Measurements from ENCODE around the gene CRYBG1.
A peak's percentile ranks its signal among the peaks of the same experiment; 100 is the strongest.

CRYBG1 gene

GRCh38 chr6:106422534-106422933, 62.0 kb downstream of the CRYBG1 start:
- no peaks in the 10 kb centered on the region for H3K36me3 ChIP-seq (replicated peaks)
- no peak for DNase-seq (ENCODE audit: low spot score in 2 of 2)
- in situ Hi-C loops (cut with MboI; ENCODE audit: low sequenced_read_pairs), result no loop called here
- no peaks in the 10 kb centered on the region for H3K9me3 ChIP-seq
- H3K4me1 ChIP-seq, result no peaks in the 10 kb centered on the region
- H3K27me3 ChIP-seq (ENCODE audit: low read depth), result no peaks in the 10 kb centered on the region
- H3K4me3 ChIP-seq, result no peak overlapping the region

GRCh38 chr6:106425382-106425781, 64.9 kb downstream of the CRYBG1 start:
- no peak for DNase-seq (ENCODE audit: low spot score in 2 of 2)
- Histone ChIP-seq H3K4me1 (no peaks in the 10 kb centered on the region), H3K4me3 (no peak overlapping the region), H3K36me3 (replicated peaks) (no peaks in the 10 kb centered on the region), H3K27me3 (ENCODE audit: low read depth) (no peaks in the 10 kb centered on the region), H3K9me3 (no peaks in the 10 kb centered on the region)
- in situ Hi-C loops (cut with MboI; ENCODE audit: low sequenced_read_pairs), result no loop called here

GRCh38 chr6:106426250-106426970, 65.9 kb downstream of the CRYBG1 start:
- Histone ChIP-seq H3K4me1 (no peaks in the 10 kb centered on the region), H3K36me3 (replicated peaks) (no peaks in the 10 kb centered on the region), H3K4me3 (no peak overlapping the region), H3K27me3 (ENCODE audit: low read depth) (no peaks in the 10 kb centered on the region), H3K9me3 (no peaks in the 10 kb centered on the region)
- no peak for DNase-seq (ENCODE audit: low spot score in 2 of 2)
- in situ Hi-C loops (cut with MboI; ENCODE audit: low sequenced_read_pairs), result no loop called here

- no peak for DNase-seq (ENCODE audit: low spot score in 2 of 2)
- in situ Hi-C loops (cut with MboI; ENCODE audit: low sequenced_read_pairs), result no loop called here
- no peak overlapping the region for H3K4me3 ChIP-seq
- no peaks in the 10 kb centered on the region for H3K9me3 ChIP-seq
- no peaks in the 10 kb centered on the region for H3K36me3 ChIP-seq (replicated peaks)
- no peaks in the 10 kb centered on the region for H3K27me3 ChIP-seq (ENCODE audit: low read depth)
- H3K4me1 ChIP-seq, result no peaks in the 10 kb centered on the region
Measured at GRCh38 chr6:106430466-106430865, 69.9 kb downstream of the CRYBG1 start.

- Histone ChIP-seq H3K4me3 (no peak overlapping the region), H3K9me3 (no peaks in the 10 kb centered on the region), H3K36me3 (replicated peaks) (no peaks in the 10 kb centered on the region), H3K4me1 (no peaks in the 10 kb centered on the region), H3K27me3 (ENCODE audit: low read depth) (no peaks in the 10 kb centered on the region)
- in situ Hi-C loops (cut with MboI; ENCODE audit: low sequenced_read_pairs), result no loop called here
- DNase-seq (ENCODE audit: low spot score in 2 of 2), result no peak
Measured at GRCh38 chr6:106431405-106431804, 70.9 kb downstream of the CRYBG1 start.

- no peaks in the 10 kb centered on the region for H3K36me3 ChIP-seq (replicated peaks)
- no peaks in the 10 kb centered on the region for H3K9me3 ChIP-seq
- DNase-seq (ENCODE audit: low spot score in 2 of 2), result no peak
- in situ Hi-C loops (cut with MboI; ENCODE audit: low sequenced_read_pairs), result no loop called here
- H3K27me3 ChIP-seq (ENCODE audit: low read depth), result no peaks in the 10 kb centered on the region
- no peak overlapping the region for H3K4me3 ChIP-seq
- no peaks in the 10 kb centered on the region for H3K4me1 ChIP-seq
Measured at GRCh38 chr6:106431972-106432371, 71.5 kb downstream of the CRYBG1 start.

- no peak overlapping the region for H3K4me3 ChIP-seq
- DNase-seq (ENCODE audit: low spot score in 2 of 2), result no peak
- H3K4me1 ChIP-seq, result no peaks in the 10 kb centered on the region
- no peaks in the 10 kb centered on the region for H3K36me3 ChIP-seq (replicated peaks)
- H3K9me3 ChIP-seq, result no peaks in the 10 kb centered on the region
- H3K27me3 ChIP-seq (ENCODE audit: low read depth), result peaks cover 16% of the 10 kb centered on the region
- in situ Hi-C loops (cut with MboI; ENCODE audit: low sequenced_read_pairs), result no loop called here
Measured at GRCh38 chr6:106434530-106434929, 74.0 kb downstream of the CRYBG1 start.

GRCh38 chr6:106439459-106439858, 78.9 kb downstream of the CRYBG1 start:
- no peak for DNase-seq (ENCODE audit: low spot score in 2 of 2)
- in situ Hi-C loops (cut with MboI; ENCODE audit: low sequenced_read_pairs), result no loop called here
- no peak overlapping the region for H3K4me3 ChIP-seq
- no peaks in the 10 kb centered on the region for H3K36me3 ChIP-seq (replicated peaks)
- H3K9me3 ChIP-seq, result no peaks in the 10 kb centered on the region
- no peaks in the 10 kb centered on the region for H3K4me1 ChIP-seq
- peaks cover 59% of the 10 kb centered on the region for H3K27me3 ChIP-seq (ENCODE audit: low read depth)

GRCh38 chr6:106440546-106440945, 80.0 kb downstream of the CRYBG1 start:
- Histone ChIP-seq H3K4me1 (no peaks in the 10 kb centered on the region), H3K4me3 (no peak overlapping the region), H3K27me3 (ENCODE audit: low read depth) (peaks cover 59% of the 10 kb centered on the region), H3K36me3 (replicated peaks) (no peaks in the 10 kb centered on the region), H3K9me3 (no peaks in the 10 kb centered on the region)
- in situ Hi-C loops (cut with MboI; ENCODE audit: low sequenced_read_pairs), result loop anchor here (10.0 kb wide), 1 partner anchor 544 kb away; no protein-coding TSS in a partner anchor
- DNase-seq (ENCODE audit: low spot score in 2 of 2), result no peak

GRCh38 chr6:106442395-106442794, 81.9 kb downstream of the CRYBG1 start:
- H3K36me3 ChIP-seq (replicated peaks), result no peaks in the 10 kb centered on the region
- peaks cover 64% of the 10 kb centered on the region for H3K27me3 ChIP-seq (ENCODE audit: low read depth)
- DNase-seq (ENCODE audit: low spot score in 2 of 2), result no peak
- H3K4me1 ChIP-seq, result no peaks in the 10 kb centered on the region
- no peak overlapping the region for H3K4me3 ChIP-seq
- no peaks in the 10 kb centered on the region for H3K9me3 ChIP-seq
- in situ Hi-C loops (cut with MboI; ENCODE audit: low sequenced_read_pairs), result loop anchor here (10.0 kb wide), 1 partner anchor 542 kb away; no protein-coding TSS in a partner anchor

GRCh38 chr6:106444777-106445507, 84.4 kb downstream of the CRYBG1 start:
- H3K4me3 ChIP-seq, result no peak overlapping the region
- in situ Hi-C loops (cut with MboI; ENCODE audit: low sequenced_read_pairs), result loop anchor here (5.0 to 10.0 kb wide), 2 partner anchors 122 to 540 kb away; no protein-coding TSS in a partner anchor
- no peaks in the 10 kb centered on the region for H3K9me3 ChIP-seq
- no peaks in the 10 kb centered on the region for H3K36me3 ChIP-seq (replicated peaks)
- no peaks in the 10 kb centered on the region for H3K4me1 ChIP-seq
- peak; percentile 50 to 70 for DNase-seq (ENCODE audit: low spot score in 2 of 2)
- peaks cover 44% of the 10 kb centered on the region for H3K27me3 ChIP-seq (ENCODE audit: low read depth)

- no peak overlapping the region for H3K4me3 ChIP-seq
- H3K4me1 ChIP-seq, result no peaks in the 10 kb centered on the region
- H3K36me3 ChIP-seq (replicated peaks), result no peaks in the 10 kb centered on the region
- H3K27me3 ChIP-seq (ENCODE audit: low read depth), result peaks cover 40% of the 10 kb centered on the region
- no peak for DNase-seq (ENCODE audit: low spot score in 2 of 2)
- no peaks in the 10 kb centered on the region for H3K9me3 ChIP-seq
- in situ Hi-C loops (cut with MboI; ENCODE audit: low sequenced_read_pairs), result loop anchor here (5.0 to 10.0 kb wide), 2 partner anchors 122 to 539 kb away; no protein-coding TSS in a partner anchor
Measured at GRCh38 chr6:106445508-106445878, 85.0 kb downstream of the CRYBG1 start.

- peak in 1 of 2 experiments; percentile 21 for DNase-seq (ENCODE audit: low spot score in 2 of 2)
- no peaks in the 10 kb centered on the region for H3K9me3 ChIP-seq
- H3K36me3 ChIP-seq (replicated peaks), result no peaks in the 10 kb centered on the region
- H3K4me3 ChIP-seq, result no peak overlapping the region
- in situ Hi-C loops (cut with MboI; ENCODE audit: low sequenced_read_pairs), result loop anchor here (5.0 to 10.0 kb wide), 2 partner anchors 121 to 538 kb away; no protein-coding TSS in a partner anchor
- H3K27me3 ChIP-seq (ENCODE audit: low read depth), result peaks cover 31% of the 10 kb centered on the region
- H3K4me1 ChIP-seq, result no peaks in the 10 kb centered on the region
Measured at GRCh38 chr6:106446287-106446885, 85.9 kb downstream of the CRYBG1 start.

GRCh38 chr6:106446983-106447382, 86.5 kb downstream of the CRYBG1 start:
- Histone ChIP-seq H3K4me1 (no peaks in the 10 kb centered on the region), H3K9me3 (no peaks in the 10 kb centered on the region), H3K4me3 (no peak overlapping the region), H3K27me3 (ENCODE audit: low read depth) (peaks cover 25% of the 10 kb centered on the region), H3K36me3 (replicated peaks) (no peaks in the 10 kb centered on the region)
- in situ Hi-C loops (cut with MboI; ENCODE audit: low sequenced_read_pairs), result loop anchor here (5.0 to 10.0 kb wide), 2 partner anchors 120 to 538 kb away; no protein-coding TSS in a partner anchor
- DNase-seq (ENCODE audit: low spot score in 2 of 2), result no peak

Data from HAP-1 (cell line).